Measurements from ENCODE around the gene VRK3. TPM values are rescaled to one million over a fixed set of nuclear protein-coding genes. Genes with fewer than 3 reads are reported as not detected.
"Not testable (repeated sequence)": the region's sequence is repeated elsewhere in the genome, so short reads cannot be mapped to it uniquely, and the experiment has no call there.

Gene VRK3
- total RNA-seq, 1 donor from 2014 or later, result 8.9 TPM

GRCh38 chr19:49969355-49969754 lies 55.8 kb downstream of the VRK3 start:
- not testable (repeated sequence) for H3K27ac ChIP-seq (ENCODE audit: low read depth, low read length); H3K4me1 ChIP-seq (ENCODE audit: control insufficient read depth in 3 of 3, insufficient read depth in 3 of 3, low read length in 3 of 3); H3K4me3 ChIP-seq (ENCODE audit: low read length in 3 of 3); H3K9me3 ChIP-seq (ENCODE audit: control insufficient read depth in 3 of 3, low read length in 3 of 3); H3K36me3 ChIP-seq (ENCODE audit: control insufficient read depth in 3 of 3, insufficient read depth in 3 of 3, low read length in 3 of 3); H3K9ac ChIP-seq (ENCODE audit: low read depth in 1 of 3, low read length in 3 of 3)
- H3K27me3 ChIP-seq (ENCODE audit: control insufficient read depth in 3 of 3, insufficient read depth in 3 of 3, low read length in 3 of 3), result peaks cover 12 to 14% (median 12%) of the 10 kb centered on the region in 3 donors

- Histone ChIP-seq H3K36me3 (ENCODE audit: control insufficient read depth in 3 of 3, insufficient read depth in 3 of 3, low read length in 3 of 3) (no peaks in the 10 kb centered on the region), H3K4me3 (ENCODE audit: low read length in 3 of 3) (no peak overlapping the region), H3K9me3 (ENCODE audit: control insufficient read depth in 3 of 3, low read length in 3 of 3) (peaks cover 0 to 2% (median 0%) of the 10 kb centered on the region in 3 donors), H3K9ac (ENCODE audit: low read depth in 1 of 3, low read length in 3 of 3) (no peak overlapping the region), H3K27me3 (ENCODE audit: control insufficient read depth in 3 of 3, insufficient read depth in 3 of 3, low read length in 3 of 3) (peaks cover 12 to 14% (median 12%) of the 10 kb centered on the region in 3 donors), H3K27ac (ENCODE audit: low read depth, low read length) (no peak overlapping the region), H3K4me1 (ENCODE audit: control insufficient read depth in 3 of 3, insufficient read depth in 3 of 3, low read length in 3 of 3) (no peaks in the 10 kb centered on the region)
These were observed 56.8 kb downstream of the VRK3 start for GRCh38 chr19:49968279-49968922.

GRCh38 chr19:49960980-49961379 lies 64.2 kb downstream of the VRK3 start, which contains the start of gene SIGLEC11:
SIGLEC11 (minus strand) TSS chr19:49961172; CDS start chr19:49961081, 91 bp downstream.
- H3K27ac ChIP-seq (ENCODE audit: low read depth, low read length); H3K4me1 ChIP-seq (ENCODE audit: control insufficient read depth in 3 of 3, insufficient read depth in 3 of 3, low read length in 3 of 3); H3K4me3 ChIP-seq (ENCODE audit: low read length in 3 of 3); H3K36me3 ChIP-seq (ENCODE audit: control insufficient read depth in 3 of 3, insufficient read depth in 3 of 3, low read length in 3 of 3); H3K9me3 ChIP-seq (ENCODE audit: control insufficient read depth in 3 of 3, low read length in 3 of 3); H3K9ac ChIP-seq (ENCODE audit: low read depth in 1 of 3, low read length in 3 of 3); H3K27me3 ChIP-seq (ENCODE audit: control insufficient read depth in 3 of 3, insufficient read depth in 3 of 3, low read length in 3 of 3): not testable (repeated sequence)

GRCh38 chr19:49959892-49960291 lies 65.3 kb downstream of the VRK3 start:
- H3K9me3 ChIP-seq (ENCODE audit: control insufficient read depth in 3 of 3, low read length in 3 of 3); H3K9ac ChIP-seq (ENCODE audit: low read depth in 1 of 3, low read length in 3 of 3); H3K27ac ChIP-seq (ENCODE audit: low read depth, low read length); H3K4me1 ChIP-seq (ENCODE audit: control insufficient read depth in 3 of 3, insufficient read depth in 3 of 3, low read length in 3 of 3); H3K27me3 ChIP-seq (ENCODE audit: control insufficient read depth in 3 of 3, insufficient read depth in 3 of 3, low read length in 3 of 3); H3K4me3 ChIP-seq (ENCODE audit: low read length in 3 of 3); H3K36me3 ChIP-seq (ENCODE audit: control insufficient read depth in 3 of 3, insufficient read depth in 3 of 3, low read length in 3 of 3): not testable (repeated sequence)

- H3K9me3 ChIP-seq (ENCODE audit: control insufficient read depth in 3 of 3, low read length in 3 of 3); H3K27ac ChIP-seq (ENCODE audit: low read depth, low read length); H3K9ac ChIP-seq (ENCODE audit: low read depth in 1 of 3, low read length in 3 of 3); H3K36me3 ChIP-seq (ENCODE audit: control insufficient read depth in 3 of 3, insufficient read depth in 3 of 3, low read length in 3 of 3); H3K4me3 ChIP-seq (ENCODE audit: low read length in 3 of 3): not testable (repeated sequence)
- H3K4me1 ChIP-seq (ENCODE audit: control insufficient read depth in 3 of 3, insufficient read depth in 3 of 3, low read length in 3 of 3), result peaks cover 7 to 12% (median 8%) of the 10 kb centered on the region in 3 donors
- H3K27me3 ChIP-seq (ENCODE audit: control insufficient read depth in 3 of 3, insufficient read depth in 3 of 3, low read length in 3 of 3), result peaks cover 3 to 11% (median 5%) of the 10 kb centered on the region in 3 donors
These were observed 66.6 kb downstream of the VRK3 start for GRCh38 chr19:49958596-49958995.

- H3K4me1 ChIP-seq (ENCODE audit: control insufficient read depth in 3 of 3, insufficient read depth in 3 of 3, low read length in 3 of 3), result peaks cover 7 to 13% (median 9%) of the 10 kb centered on the region in 3 donors
- H3K9me3 ChIP-seq (ENCODE audit: control insufficient read depth in 3 of 3, low read length in 3 of 3); H3K4me3 ChIP-seq (ENCODE audit: low read length in 3 of 3); H3K36me3 ChIP-seq (ENCODE audit: control insufficient read depth in 3 of 3, insufficient read depth in 3 of 3, low read length in 3 of 3); H3K9ac ChIP-seq (ENCODE audit: low read depth in 1 of 3, low read length in 3 of 3); H3K27ac ChIP-seq (ENCODE audit: low read depth, low read length): not testable (repeated sequence)
- peaks cover 3 to 13% (median 5%) of the 10 kb centered on the region in 3 donors for H3K27me3 ChIP-seq (ENCODE audit: control insufficient read depth in 3 of 3, insufficient read depth in 3 of 3, low read length in 3 of 3)
These were observed 67.0 kb downstream of the VRK3 start for GRCh38 chr19:49958144-49958543.

GRCh38 chr19:49957262-49957915 lies 67.8 kb downstream of the VRK3 start:
- Histone ChIP-seq H3K27ac (ENCODE audit: low read depth, low read length) (no peak overlapping the region), H3K36me3 (ENCODE audit: control insufficient read depth in 3 of 3, insufficient read depth in 3 of 3, low read length in 3 of 3) (no peaks in the 10 kb centered on the region), H3K4me3 (ENCODE audit: low read length in 3 of 3) (no peak overlapping the region), H3K27me3 (ENCODE audit: control insufficient read depth in 3 of 3, insufficient read depth in 3 of 3, low read length in 3 of 3) (peaks cover 3 to 17% (median 5%) of the 10 kb centered on the region in 3 donors), H3K9ac (ENCODE audit: low read depth in 1 of 3, low read length in 3 of 3) (no peak overlapping the region), H3K4me1 (ENCODE audit: control insufficient read depth in 3 of 3, insufficient read depth in 3 of 3, low read length in 3 of 3) (peaks cover 7 to 13% (median 9%) of the 10 kb centered on the region in 3 donors), H3K9me3 (ENCODE audit: control insufficient read depth in 3 of 3, low read length in 3 of 3) (no peaks in the 10 kb centered on the region)

- Histone ChIP-seq H3K36me3 (ENCODE audit: control insufficient read depth in 3 of 3, insufficient read depth in 3 of 3, low read length in 3 of 3) (no peaks in the 10 kb centered on the region), H3K9me3 (ENCODE audit: control insufficient read depth in 3 of 3, low read length in 3 of 3) (no peaks in the 10 kb centered on the region), H3K4me3 (ENCODE audit: low read length in 3 of 3) (no peak overlapping the region), H3K4me1 (ENCODE audit: control insufficient read depth in 3 of 3, insufficient read depth in 3 of 3, low read length in 3 of 3) (peaks cover 7 to 13% (median 9%) of the 10 kb centered on the region in 3 donors), H3K9ac (ENCODE audit: low read depth in 1 of 3, low read length in 3 of 3) (no peak overlapping the region), H3K27me3 (ENCODE audit: control insufficient read depth in 3 of 3, insufficient read depth in 3 of 3, low read length in 3 of 3) (peaks cover 8 to 29% (median 11%) of the 10 kb centered on the region in 3 donors), H3K27ac (ENCODE audit: low read depth, low read length) (no peak overlapping the region)
These were observed 69.1 kb downstream of the VRK3 start for GRCh38 chr19:49956115-49956495.

- no peak overlapping the region for H3K27ac ChIP-seq (ENCODE audit: low read depth, low read length)
- peaks cover 8 to 41% (median 18%) of the 10 kb centered on the region in 3 donors for H3K27me3 ChIP-seq (ENCODE audit: control insufficient read depth in 3 of 3, insufficient read depth in 3 of 3, low read length in 3 of 3)
- no peaks in the 10 kb centered on the region for H3K9me3 ChIP-seq (ENCODE audit: control insufficient read depth in 3 of 3, low read length in 3 of 3)
- H3K4me1 ChIP-seq (ENCODE audit: control insufficient read depth in 3 of 3, insufficient read depth in 3 of 3, low read length in 3 of 3), result peaks cover 7 to 13% (median 9%) of the 10 kb centered on the region in 3 donors
- no peak overlapping the region for H3K4me3 ChIP-seq (ENCODE audit: low read length in 3 of 3)
- H3K9ac ChIP-seq (ENCODE audit: low read depth in 1 of 3, low read length in 3 of 3), result no peak overlapping the region
- no peaks in the 10 kb centered on the region for H3K36me3 ChIP-seq (ENCODE audit: control insufficient read depth in 3 of 3, insufficient read depth in 3 of 3, low read length in 3 of 3)
These were observed 70.2 kb downstream of the VRK3 start for GRCh38 chr19:49954933-49955332.

GRCh38 chr19:49954092-49954829 lies 70.9 kb downstream of the VRK3 start:
- H3K36me3 ChIP-seq (ENCODE audit: control insufficient read depth in 3 of 3, insufficient read depth in 3 of 3, low read length in 3 of 3), result no peaks in the 10 kb centered on the region
- H3K4me1 ChIP-seq (ENCODE audit: control insufficient read depth in 3 of 3, insufficient read depth in 3 of 3, low read length in 3 of 3), result peaks cover 7 to 13% (median 9%) of the 10 kb centered on the region in 3 donors
- peaks cover 8 to 44% (median 18%) of the 10 kb centered on the region in 3 donors for H3K27me3 ChIP-seq (ENCODE audit: control insufficient read depth in 3 of 3, insufficient read depth in 3 of 3, low read length in 3 of 3)
- H3K27ac ChIP-seq (ENCODE audit: low read depth, low read length), result no peak overlapping the region
- no peak overlapping the region for H3K9ac ChIP-seq (ENCODE audit: low read depth in 1 of 3, low read length in 3 of 3)
- H3K4me3 ChIP-seq (ENCODE audit: low read length in 3 of 3), result no peak overlapping the region
- no peaks in the 10 kb centered on the region for H3K9me3 ChIP-seq (ENCODE audit: control insufficient read depth in 3 of 3, low read length in 3 of 3)
